Liver (tissue), 9 donors: ENCODE results near the gene PCYT1A. TPM values are rescaled to one million over a fixed set of nuclear protein-coding genes. Genes with fewer than 3 reads are reported as not detected.
"Not testable (repeated sequence)": the region's sequence is repeated elsewhere in the genome, so short reads cannot be mapped to it uniquely, and the experiment has no call there.

Experiments used
- DNase-seq: peaks from one replicate; pipeline ENCODE4 v3.0.0-alpha.2; 2017; ENCODE audit warnings: low spot score
- H3K27ac ChIP-seq, 2 donors: one replicate each; pipeline ENCODE4 v1.7.0; 2013; ENCODE audit warnings: inconsistent platforms in 2 of 2, low read length in 2 of 2, control low read depth in 1 of 2, low read depth in 1 of 2, mild to moderate bottlenecking in 1 of 2
- H3K27me3 ChIP-seq, 4 donors: one replicate each; pipeline versions ENCODE4 v1.6.1 to v1.7.0; 2013; ENCODE audit warnings: low read length in 3 of 4, inconsistent platforms in 1 of 4, mild to moderate bottlenecking in 1 of 4, moderate library complexity in 1 of 4; ENCODE audit not compliant: control insufficient read depth in 4 of 4, insufficient read depth in 4 of 4
- H3K36me3 ChIP-seq, 4 donors: one replicate each; pipeline versions ENCODE4 v1.6.1 to v1.7.0; 2013; ENCODE audit warnings: low read length in 3 of 4, mild to moderate bottlenecking in 3 of 4, low read depth in 1 of 4, moderate library complexity in 1 of 4; ENCODE audit not compliant: control insufficient read depth in 4 of 4, insufficient read depth in 3 of 4
- H3K4me1 ChIP-seq, 4 donors: one replicate each; pipeline versions ENCODE4 v1.6.1 to v1.7.0; 2013; ENCODE audit warnings: low read length in 3 of 4, mild to moderate bottlenecking in 3 of 4, moderate library complexity in 1 of 4; ENCODE audit not compliant: control insufficient read depth in 4 of 4, insufficient read depth in 4 of 4
- H3K4me3 ChIP-seq, 3 donors: one replicate each; pipeline versions ENCODE4 v1.6.1 to v1.7.0; 2013; ENCODE audit warnings: low read length in 3 of 3, control low read depth in 1 of 3, low read depth in 1 of 3, mild to moderate bottlenecking in 1 of 3
- H3K9ac ChIP-seq, 2 donors: one replicate each; pipeline ENCODE4 v1.7.0; 2013; ENCODE audit warnings: low read length in 2 of 2, mild to moderate bottlenecking in 2 of 2, moderate library complexity in 2 of 2, control low read depth in 1 of 2, low read depth in 1 of 2
- H3K9me3 ChIP-seq, 4 donors: one replicate each; pipeline versions ENCODE4 v1.6.1 to v1.7.0; 2013; ENCODE audit warnings: low read length in 3 of 4; ENCODE audit not compliant: control insufficient read depth in 4 of 4
- ATF3 ChIP-seq: IDR thresholded peaks from 2 replicates; pipeline ENCODE4 v1.6.1; 2016; ENCODE audit warnings: antibody characterized with exemption
- CTCF ChIP-seq: fragments of 150-350 bp; IDR thresholded peaks from 2 replicates; pipeline ENCODE4 v1.5.1; 2017; ENCODE audit warnings: improper control_type of control experiment, low read depth, low read length; ENCODE audit not compliant: missing input control
- EGR1 ChIP-seq, 2 donors: IDR thresholded peaks; 2 replicates each; pipeline ENCODE4 v1.6.1; 2016 to 2018; ENCODE audit warnings: antibody characterized with exemption in 2 of 2, low read depth in 2 of 2
- FOXA1 ChIP-seq: IDR thresholded peaks from 2 replicates; pipeline ENCODE4 v1.6.1; 2016; ENCODE audit warnings: antibody characterized with exemption
- FOXA2 ChIP-seq: IDR thresholded peaks from 2 replicates; pipeline ENCODE4 v1.6.1; 2016; ENCODE audit warnings: antibody characterized with exemption
- HNF4A ChIP-seq, 2 donors: conservative IDR thresholded peaks; 2 replicates each; pipeline ENCODE4 v1.6.1; 2016; ENCODE audit warnings: antibody characterized with exemption in 2 of 2, mild to moderate bottlenecking in 2 of 2
- HNF4G ChIP-seq: IDR thresholded peaks from 2 replicates; pipeline ENCODE4 v1.6.1; 2016; ENCODE audit warnings: antibody characterized with exemption
- JUND ChIP-seq, 2 donors: IDR thresholded peaks; 2 replicates each; pipeline ENCODE4 v1.6.1; 2016; ENCODE audit warnings: antibody characterized with exemption in 2 of 2
- MAX ChIP-seq: IDR thresholded peaks from 2 replicates; pipeline ENCODE4 v1.6.1; 2016; ENCODE audit warnings: antibody characterized with exemption
- NR2F2 ChIP-seq: IDR thresholded peaks from 2 replicates; pipeline ENCODE4 v1.6.1; 2016; ENCODE audit warnings: antibody characterized with exemption
- RAD21 ChIP-seq, 2 donors: IDR thresholded peaks; 2 replicates each; pipeline ENCODE4 v1.6.1; 2016; ENCODE audit warnings: antibody characterized with exemption in 2 of 2, mild to moderate bottlenecking in 2 of 2
- RXRA ChIP-seq, 2 donors: IDR thresholded peaks; 2 replicates each; pipeline ENCODE4 v1.6.1; 2017 to 2018; ENCODE audit warnings: antibody characterized with exemption in 2 of 2, mild to moderate bottlenecking in 1 of 2
- SP1 ChIP-seq: IDR thresholded peaks from 2 replicates; pipeline ENCODE4 v1.6.1; 2018; ENCODE audit warnings: antibody characterized with exemption, mild to moderate bottlenecking
- TAF1 ChIP-seq: conservative IDR thresholded peaks from 2 replicates; pipeline ENCODE4 v1.6.1; 2016; ENCODE audit warnings: antibody characterized with exemption, mild to moderate bottlenecking
- WGBS: extraction: QIAGEN DNeasy Blood & Tissue Kit; methylation state at CpG from one replicate; pipeline ENCODE4 v1.1.7; 2013; 5-methylcytosine and 5-hydroxymethylcytosine counted together
- polyA plus RNA-seq, 2 donors: library from polyadenylated mRNA; stranded (reverse) in 1 of 2; unstranded in 1 of 2; fragments of 200-250 nt in 1 of 2; fragments of >200 nt in 1 of 2; fragmentation: Nextera tagmentation in 1 of 2; extraction: Ambion mirVana in 1 of 2; gene quantifications; one replicate each; pipeline versions ENCODE4 v1.2.1 to v1.2.3, GENCODE V29; 2013 to 2015
- total RNA-seq, 2 donors: library from RNA; depleted of rRNA; stranded (reverse); fragments of >200 nt; gene quantifications; one replicate each; pipeline ENCODE4 v1.2.3, GENCODE V29; 2014
- donor health status: healthy.
- donor health status: healthy.
- donor health status: healthy.
- donor health status: healthy.
- donor health status: healthy.

PCYT1A gene
- total and polyA plus RNA-seq, 4 donors: 12.5 to 56.8 (median 24.3) TPM

GRCh38 chr3:196251918-196252317 lies 35.6 kb downstream of the PCYT1A start:
- no peak for DNase-seq
- no peak overlapping the region for H3K4me3 ChIP-seq
- no peaks in the 10 kb centered on the region for H3K4me1 ChIP-seq
- H3K9ac ChIP-seq: no peak overlapping the region
- no peaks in the 10 kb centered on the region for H3K27me3 ChIP-seq
- 98% methylated on average over 16 of the region's 16 CpGs for WGBS
- H3K9me3 ChIP-seq: no peaks in the 10 kb centered on the region
- H3K27ac ChIP-seq: no peak overlapping the region
- peaks cover 1 to 24% (median 18%) of the 10 kb centered on the region in 4 donors for H3K36me3 ChIP-seq
- TF ChIP-seq SP1 (no peak), NR2F2 (no peak), FOXA1 (no peak), RAD21 (IDR thresholded peaks at IDR 0.05) (no peak), EGR1 (IDR thresholded peaks at IDR 0.05; ENCODE audit: low read depth in 2 of 2) (no peak)

GRCh38 chr3:196246612-196247308 lies 40.8 kb downstream of the PCYT1A start:
- H3K4me1 ChIP-seq: no peaks in the 10 kb centered on the region
- no peak for TF ChIP-seq HNF4G
- no peak for TF ChIP-seq JUND (IDR thresholded peaks at IDR 0.05)
- TF ChIP-seq HNF4A (conservative IDR thresholded peaks at IDR 0.05): no peak
- TF ChIP-seq FOXA2: no peak
- no peak for TF ChIP-seq CTCF
- TF ChIP-seq RXRA (IDR thresholded peaks at IDR 0.05): no peak
- no peak for TF ChIP-seq SP1
- no peak for TF ChIP-seq ATF3
- TF ChIP-seq TAF1: no peak
- TF ChIP-seq FOXA1: no peak
- no peak for TF ChIP-seq MAX
- H3K27me3 ChIP-seq: no peaks in the 10 kb centered on the region
- WGBS: 89% methylated on average over 13 of the region's 13 CpGs
- no peaks in the 10 kb centered on the region for H3K9me3 ChIP-seq
- no peak for DNase-seq
- no peak overlapping the region for H3K27ac ChIP-seq
- no peak overlapping the region for H3K9ac ChIP-seq
- peaks cover 2 to 28% (median 26%) of the 10 kb centered on the region in 4 donors for H3K36me3 ChIP-seq
- H3K4me3 ChIP-seq: no peak overlapping the region

- H3K9me3 ChIP-seq, H3K27me3 ChIP-seq, H3K27ac ChIP-seq, H3K4me3 ChIP-seq, DNase-seq, H3K9ac ChIP-seq, H3K4me1 ChIP-seq: not testable (repeated sequence)
- WGBS: 99% methylated on average over 34 of the region's 34 CpGs
- peaks cover 3 to 38% (median 34%) of the 10 kb centered on the region in 4 donors for H3K36me3 ChIP-seq
Measured at GRCh38 chr3:196244166-196244565, 43.4 kb downstream of the PCYT1A start.
